Effector memory CD4-positive, alpha-beta T cell (primary cell): ENCODE measurements around the gene NR2C2AP.

ENCODE experiments used
- DNase-seq, 3 donors: peaks; one replicate each; pipeline ENCODE4 v3.0.0-alpha.2; 2020
- H3K27ac ChIP-seq: 2 replicates; pipeline ENCODE4 v1.7.0; 2013; ENCODE audit warnings: mild to moderate bottlenecking, low read length, moderate library complexity; ENCODE audit not compliant: insufficient read depth, poor library complexity, severe bottlenecking
- H3K27me3 ChIP-seq: replicated peaks from 2 replicates; pipeline ENCODE4 v1.7.0; 2013; ENCODE audit warnings: mild to moderate bottlenecking, low read length; ENCODE audit not compliant: insufficient read depth, control insufficient read depth, poor library complexity, severe bottlenecking
- H3K36me3 ChIP-seq: 2 replicates; pipeline ENCODE4 v1.7.0; 2013; ENCODE audit warnings: mild to moderate bottlenecking, low read length, moderate library complexity; ENCODE audit not compliant: control insufficient read depth, insufficient read depth
- H3K4me1 ChIP-seq: 2 replicates; pipeline ENCODE4 v1.7.0; 2013; ENCODE audit warnings: low read length, mild to moderate bottlenecking; ENCODE audit not compliant: control insufficient read depth, insufficient read depth, poor library complexity, severe bottlenecking
- H3K4me3 ChIP-seq: 2 replicates; pipeline ENCODE4 v1.7.0; 2013; ENCODE audit warnings: low read length, low read depth, mild to moderate bottlenecking; ENCODE audit not compliant: insufficient read depth, poor library complexity, severe bottlenecking
- H3K9me3 ChIP-seq: 2 replicates; pipeline ENCODE4 v1.7.0; 2013; ENCODE audit warnings: mild to moderate bottlenecking, low read length, moderate library complexity; ENCODE audit not compliant: control insufficient read depth

NR2C2AP gene

DNA sequence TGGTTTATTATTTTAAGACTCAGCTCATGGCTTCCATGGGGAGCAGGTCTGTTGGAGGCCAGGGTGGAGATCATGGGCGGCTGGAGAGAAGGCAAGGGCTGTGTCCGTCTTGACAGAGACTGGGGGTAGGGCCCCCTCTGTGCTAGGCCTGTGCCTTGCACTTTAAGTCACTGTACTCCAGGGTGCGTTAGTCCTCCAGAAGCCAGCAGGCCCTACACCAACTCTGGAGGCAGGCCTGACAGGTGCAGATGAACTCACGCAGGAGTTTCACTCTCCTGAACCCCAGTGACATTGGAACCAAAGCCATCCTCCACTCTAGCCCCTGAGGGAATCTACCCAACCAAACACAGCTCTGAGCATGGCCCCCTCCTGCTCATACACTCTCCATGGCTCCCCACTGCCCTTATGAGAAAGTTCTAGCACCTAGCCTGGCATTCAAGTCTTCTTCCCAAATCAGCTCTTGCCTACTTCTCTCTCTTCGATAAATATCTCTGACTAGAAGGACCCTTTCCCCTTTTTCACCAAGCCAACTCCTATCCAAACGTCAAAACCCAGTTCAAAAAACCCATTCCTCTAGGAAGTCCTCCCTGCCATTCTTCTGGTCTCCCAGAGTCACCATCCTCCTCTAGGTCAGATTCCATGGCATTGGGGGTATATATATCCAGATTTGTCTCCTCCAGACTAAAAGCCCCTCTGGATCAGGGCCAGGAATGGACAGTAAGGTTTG lies 48.3 kb downstream of the NR2C2AP start:
- no peaks in the 10 kb centered on the region for H3K4me1 ChIP-seq
- DNase-seq: no peak
- H3K4me3 ChIP-seq: no peak overlapping the region
- H3K36me3 ChIP-seq: peaks cover 10% of the 10 kb centered on the region
- H3K27ac ChIP-seq: no peak overlapping the region
- no peaks in the 10 kb centered on the region for H3K9me3 ChIP-seq
- H3K27me3 ChIP-seq: no peaks in the 10 kb centered on the region

DNA sequence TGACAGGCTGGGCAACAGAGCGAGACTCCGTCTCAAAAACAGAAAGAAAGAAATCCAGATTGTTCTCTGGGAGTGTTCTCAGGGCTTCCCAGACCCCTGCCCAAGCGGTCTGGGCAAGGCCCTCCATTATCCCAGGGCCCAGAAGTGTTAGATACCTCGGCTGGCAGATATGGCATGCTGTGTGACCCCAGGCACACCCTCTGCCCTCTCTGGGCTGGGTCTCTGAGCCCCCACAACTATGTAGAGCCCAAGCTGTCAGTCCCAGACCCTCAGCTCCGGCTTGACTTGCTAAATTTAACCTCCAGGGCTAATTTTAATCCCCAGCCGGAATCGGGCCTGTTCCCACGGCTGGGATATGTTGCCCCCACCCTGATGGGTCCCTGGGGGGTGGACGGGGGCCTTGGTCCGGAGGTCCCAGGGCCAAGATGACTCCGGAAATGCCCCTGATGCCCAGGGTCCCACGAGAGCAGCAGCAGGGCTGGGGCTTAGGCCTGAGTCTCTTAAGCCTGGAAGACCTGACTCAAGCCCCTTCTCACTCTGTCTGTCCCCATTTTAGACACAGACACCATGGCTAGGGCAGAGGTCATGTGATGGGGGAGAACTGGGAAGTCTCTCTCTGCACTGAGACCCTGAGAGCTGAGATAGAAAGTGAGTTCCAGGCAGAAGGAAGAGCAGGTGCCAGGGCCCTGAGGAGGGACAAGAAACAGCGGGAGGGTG lies 50.4 kb downstream of the NR2C2AP start:
- no peaks in the 10 kb centered on the region for H3K4me1 ChIP-seq
- H3K27me3 ChIP-seq: no peaks in the 10 kb centered on the region
- H3K27ac ChIP-seq: no peak overlapping the region
- peaks cover 14% of the 10 kb centered on the region for H3K36me3 ChIP-seq
- no peak overlapping the region for H3K4me3 ChIP-seq
- H3K9me3 ChIP-seq: no peaks in the 10 kb centered on the region
- DNase-seq: no peak

DNA sequence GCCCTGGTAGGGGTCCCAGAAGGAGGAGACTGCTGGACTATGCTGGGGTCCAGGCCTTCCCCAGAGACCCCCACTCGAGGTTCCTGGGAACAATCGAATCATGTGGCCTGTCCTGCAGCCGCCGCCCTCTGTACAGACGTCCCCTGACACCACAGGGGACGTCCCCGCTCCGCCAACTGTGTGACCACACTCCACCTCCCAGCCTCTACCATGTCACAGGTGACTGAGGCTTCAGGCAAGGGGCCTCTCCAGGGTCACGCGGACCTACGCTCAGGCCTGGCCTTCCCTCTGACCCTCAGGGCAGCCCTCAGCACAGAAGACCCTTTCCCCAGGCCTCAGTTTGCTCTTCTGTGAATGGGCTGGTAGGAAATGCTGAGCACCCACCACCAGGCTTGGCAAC lies 51.8 kb downstream of the NR2C2AP start:
- no peaks in the 10 kb centered on the region for H3K9me3 ChIP-seq
- no peak for DNase-seq
- no peaks in the 10 kb centered on the region for H3K27me3 ChIP-seq
- no peak overlapping the region for H3K4me3 ChIP-seq
- H3K36me3 ChIP-seq: peaks cover 16% of the 10 kb centered on the region
- H3K4me1 ChIP-seq: no peaks in the 10 kb centered on the region
- H3K27ac ChIP-seq: no peak overlapping the region
